ENCODE measurements around the gene MAML2.

Gene MAML2

GRCh38 chr11:96143041-96143521 is 199.9 kb downstream of the MAML2 start:
- no peak overlapping the region for H3K4me3 ChIP-seq (ENCODE audit: low read depth, low read length)
- no peak for TF ChIP-seq CTCF (IDR thresholded peaks at IDR 0.05; ENCODE audit: low read depth, low read length)

GRCh38 chr11:96141626-96142025 is 201.4 kb downstream of the MAML2 start:
- no peak overlapping the region for H3K4me3 ChIP-seq (ENCODE audit: low read depth, low read length)
- TF ChIP-seq CTCF (IDR thresholded peaks at IDR 0.05; ENCODE audit: low read depth, low read length): no peak

- H3K4me3 ChIP-seq (ENCODE audit: low read depth, low read length): no peak overlapping the region
- TF ChIP-seq CTCF (IDR thresholded peaks at IDR 0.05; ENCODE audit: low read depth, low read length): no peak
These were observed 203.3 kb downstream of the MAML2 start for GRCh38 chr11:96139691-96140090.

GRCh38 chr11:96137373-96137772 is 205.6 kb downstream of the MAML2 start:
- H3K4me3 ChIP-seq (ENCODE audit: low read depth, low read length): no peak overlapping the region
- TF ChIP-seq CTCF (IDR thresholded peaks at IDR 0.05; ENCODE audit: low read depth, low read length): no peak

- no peak overlapping the region for H3K4me3 ChIP-seq (ENCODE audit: low read depth, low read length)
- no peak for TF ChIP-seq CTCF (IDR thresholded peaks at IDR 0.05; ENCODE audit: low read depth, low read length)
These were observed 206.2 kb downstream of the MAML2 start for GRCh38 chr11:96136613-96137298.

- TF ChIP-seq CTCF (IDR thresholded peaks at IDR 0.05; ENCODE audit: low read depth, low read length): no peak
These were observed 208.4 kb downstream of the MAML2 start for GRCh38 chr11:96134602-96135001.

GRCh38 chr11:96132437-96132836 is 210.6 kb downstream of the MAML2 start:
- no peak overlapping the region for H3K4me3 ChIP-seq (ENCODE audit: low read depth, low read length)
- TF ChIP-seq CTCF (IDR thresholded peaks at IDR 0.05; ENCODE audit: low read depth, low read length): no peak

More at GRCh38 chr11:96134602-96135001, 208.4 kb downstream of the MAML2 start:
- H3K4me3 ChIP-seq (ENCODE audit: low read depth, low read length): no peak overlapping the region

Data from WI38 (cell line).